ENCODE data around the gene FDPS. TPM values are rescaled to one million over a fixed set of nuclear protein-coding genes. Genes with fewer than 3 reads are reported as not detected.
"Not testable (repeated sequence)": the region's sequence is repeated elsewhere in the genome, so short reads cannot be mapped to it uniquely, and the experiment has no call there.

FDPS gene
- total RNA-seq, 4 donors from 2014 or later: 158 to 220 (median 175) TPM

GRCh38 chr1:155286544-155286943 is 22.1 kb upstream of the FDPS start:
- H3K9me3 ChIP-seq: no peaks in the 10 kb centered on the region
- TF ChIP-seq CTCF (IDR thresholded peaks at IDR 0.05) (no peak), POLR2A (IDR thresholded peaks at IDR 0.05) (no peak)
- H3K36me3 ChIP-seq: peaks cover 0 to 4% (median 0%) of the 10 kb centered on the region in 3 donors
- no peaks in the 10 kb centered on the region for H3K27me3 ChIP-seq
- DNase-seq: no peak
- no peak overlapping the region for H3K27ac ChIP-seq
- no peaks in the 10 kb centered on the region for H3K4me1 ChIP-seq
- no peak overlapping the region for H3K4me3 ChIP-seq

GRCh38 chr1:155287987-155288543 is 20.6 kb upstream of the FDPS start:
- H3K4me3 ChIP-seq: no peak overlapping the region
- no peak for DNase-seq
- no peaks in the 10 kb centered on the region for H3K36me3 ChIP-seq
- no peaks in the 10 kb centered on the region for H3K27me3 ChIP-seq
- no peak for TF ChIP-seq CTCF (IDR thresholded peaks at IDR 0.05)
- no peak for TF ChIP-seq POLR2A (IDR thresholded peaks at IDR 0.05)
- H3K4me1 ChIP-seq: no peaks in the 10 kb centered on the region
- H3K9me3 ChIP-seq: no peaks in the 10 kb centered on the region
- no peak overlapping the region for H3K27ac ChIP-seq

GRCh38 chr1:155291006-155291405 is 17.7 kb upstream of the FDPS start:
- H3K9me3 ChIP-seq, H3K36me3 ChIP-seq, H3K27me3 ChIP-seq, H3K4me1 ChIP-seq, H3K27ac ChIP-seq, H3K4me3 ChIP-seq, DNase-seq: not testable (repeated sequence)

- no peaks in the 10 kb centered on the region for H3K27me3 ChIP-seq
- no peak for TF ChIP-seq POLR2A (IDR thresholded peaks at IDR 0.05)
- TF ChIP-seq CTCF (IDR thresholded peaks at IDR 0.05): no peak
- H3K36me3 ChIP-seq: no peaks in the 10 kb centered on the region
- no peaks in the 10 kb centered on the region for H3K4me1 ChIP-seq
- H3K4me3 ChIP-seq: no peak overlapping the region
- DNase-seq: no peak
- no peak overlapping the region for H3K27ac ChIP-seq
- H3K9me3 ChIP-seq: no peaks in the 10 kb centered on the region
Observed at GRCh38 chr1:155293086-155293749, 15.4 kb upstream of the FDPS start.

GRCh38 chr1:155294520-155295182 is 14.0 kb upstream of the FDPS start:
- Histone ChIP-seq H3K4me1 (no peaks in the 10 kb centered on the region), H3K27ac (no peak overlapping the region), H3K36me3 (no peaks in the 10 kb centered on the region), H3K9me3 (no peaks in the 10 kb centered on the region), H3K4me3 (peak overlapping the region in 1 of 4 donors; percentile 18), H3K27me3 (no peaks in the 10 kb centered on the region)
- no peak for DNase-seq
- TF ChIP-seq CTCF (IDR thresholded peaks at IDR 0.05) (no peak), POLR2A (IDR thresholded peaks at IDR 0.05) (no peak)

GRCh38 chr1:155295183-155295941 is 13.3 kb upstream of the FDPS start:
- DNase-seq: no peak
- peak overlapping the region in 1 of 4 donors; percentile 18 for H3K4me3 ChIP-seq
- H3K4me1 ChIP-seq: no peaks in the 10 kb centered on the region
- no peaks in the 10 kb centered on the region for H3K36me3 ChIP-seq
- no peaks in the 10 kb centered on the region for H3K27me3 ChIP-seq
- TF ChIP-seq POLR2A (IDR thresholded peaks at IDR 0.05): no peak
- no peak for TF ChIP-seq CTCF (IDR thresholded peaks at IDR 0.05)
- no peak overlapping the region for H3K27ac ChIP-seq
- H3K9me3 ChIP-seq: no peaks in the 10 kb centered on the region

Measured in Peyer's patch (tissue), 4 donors.